K562 (cell line): ENCODE data around the gene CAPN12. TPM values are rescaled to one million over a fixed set of nuclear protein-coding genes. Genes with fewer than 3 reads are reported as not detected.

Source experiments
- ATAC-seq: fragments of 200-7000 bp; cut with Tn5 transposase; 3 replicates; pipeline ENCODE4 v1.9.1; 2020; ENCODE audit warnings: moderate library complexity
- BruUV-seq: library from RNA; stranded (reverse); fragments of 400-500 nt; replicated peaks from 2 replicates; lab custom pipeline; 2021; lab: Mats Ljungman, UMichigan
- CTCF ChIA-PET: fragments of 300-600 bp; formaldehyde crosslinking; extraction: SDS; loops from one replicate; lab custom pipeline; 2021; ENCODE audit warnings: low intra/inter-chr PET ratio; lab: Yijun Ruan, JAX
- POLR2A ChIA-PET: fragments of 300-600, 350-650 bp; sonication (Branson Sonifier 250); formaldehyde crosslinking; extraction: SDS; loops from one replicate; lab custom pipeline; 2021; ENCODE audit warnings: antibody characterized with exemption, inconsistent platforms; lab: Yijun Ruan, JAX
- DNase-seq, 4 experiments: peaks; one replicate each; pipeline versions ENCODE4 v3.0.0 to v3.0.0-alpha.2; 2011 to 2018; ENCODE audit warnings: low spot score in 3 of 4, mixed read lengths in 3 of 4; ENCODE audit errors: extremely low read depth in 1 of 4
- FAIRE-seq: peaks from 2 replicates; lab custom pipeline; 2011; peaks lifted over from hg19 to GRCh38; lab: Jason Lieb, UNC
- H2AFZ ChIP-seq: 2 replicates; pipeline ENCODE4 v1.6.0; 2011; ENCODE audit warnings: low read depth, low read length, control low read depth, inconsistent platforms
- H3K27ac ChIP-seq: fragments of 200-600 bp; 3 replicates; pipeline ENCODE4 v1.8.0; 2011; ENCODE audit warnings: low read depth, mild to moderate bottlenecking, control low read depth, inconsistent platforms, low read length, moderate library complexity, mixed read lengths; ENCODE audit errors: extremely low read depth
- H3K27me3 ChIP-seq, 2 experiments: fragments of 300-600 bp in 1 of 2; 2 replicates in 1 of 2; 3 replicates in 1 of 2; pipeline versions ENCODE4 v1.6.0 to v1.8.0; 2011; ENCODE audit warnings: inconsistent platforms in 2 of 2, low read length in 2 of 2, mild to moderate bottlenecking in 1 of 2, mixed read lengths in 1 of 2, moderate library complexity in 1 of 2; ENCODE audit not compliant: control insufficient read depth in 2 of 2, insufficient read depth in 2 of 2
- H3K36me3 ChIP-seq: fragments of 300-600 bp; 3 replicates; pipeline ENCODE4 v1.8.0; 2011; ENCODE audit warnings: mild to moderate bottlenecking, low read length, inconsistent platforms; ENCODE audit not compliant: control insufficient read depth, insufficient read depth
- H3K4me1 ChIP-seq, 2 experiments: fragments of 200-600 bp in 1 of 2; replicated peaks in 1 of 2; 2 replicates in 1 of 2; 3 replicates in 1 of 2; pipeline versions ENCODE4 v1.5.1 to v1.8.0; 2011; ENCODE audit warnings: inconsistent platforms in 2 of 2, low read length in 2 of 2, mild to moderate bottlenecking in 1 of 2, mixed read lengths in 1 of 2, moderate library complexity in 1 of 2; ENCODE audit not compliant: control insufficient read depth in 2 of 2, insufficient read depth in 2 of 2
- H3K4me2 ChIP-seq: 2 replicates; pipeline ENCODE4 v1.6.1; 2011; ENCODE audit warnings: low read length, control low read depth, inconsistent platforms, mixed read lengths; ENCODE audit not compliant: insufficient read depth
- H3K4me3 ChIP-seq: fragments of 200-600 bp; sonication (generic), shearing (Covaris generic); 2 replicates; pipeline ENCODE4 v1.5.1; 2016; ENCODE audit warnings: control low read depth, inconsistent platforms
- H3K79me2 ChIP-seq: fragments of 200-600 bp; 3 replicates; pipeline ENCODE4 v1.8.0; 2011; ENCODE audit warnings: low read length, inconsistent platforms; ENCODE audit not compliant: control insufficient read depth, insufficient read depth
- H3K9ac ChIP-seq, 2 experiments: 2 replicates each; pipeline versions ENCODE4 v1.6.0 to v1.6.1; 2011; ENCODE audit warnings: low read depth in 2 of 2, low read length in 2 of 2, control low read depth in 1 of 2, inconsistent platforms in 1 of 2, mild to moderate bottlenecking in 1 of 2, mixed read lengths in 1 of 2; ENCODE audit not compliant: insufficient read depth in 1 of 2
- H3K9me1 ChIP-seq: one replicate; pipeline ENCODE4 v1.6.0; 2011; ENCODE audit warnings: inconsistent platforms, mild to moderate bottlenecking, low read length, moderate library complexity; ENCODE audit not compliant: control insufficient read depth, insufficient read depth
- H3K9me3 ChIP-seq: replicated peaks from 2 replicates; pipeline ENCODE4 v1.5.1; 2011; ENCODE audit warnings: low read depth, low read length, inconsistent platforms; ENCODE audit not compliant: control insufficient read depth, insufficient read depth
- H4K20me1 ChIP-seq: replicated peaks from 2 replicates; pipeline ENCODE4 v1.6.1; 2011; ENCODE audit warnings: low read length, inconsistent platforms, mixed read lengths; ENCODE audit not compliant: control insufficient read depth, insufficient read depth
- ARID1B ChIP-seq: fragments of 450-650 bp; IDR thresholded peaks from 2 replicates; pipeline ENCODE4 v1.6.1; 2016; ENCODE audit warnings: antibody characterized with exemption, mild to moderate bottlenecking, inconsistent platforms
- BHLHE40 ChIP-seq: IDR thresholded peaks from 2 replicates; pipeline ENCODE4 v1.6.1; 2011; ENCODE audit warnings: low read length, improper control_type of control experiment
- BMI1 ChIP-seq: fragments of 150-350 bp; IDR thresholded peaks from 2 replicates; pipeline ENCODE4 v1.6.1; 2014; ENCODE audit warnings: low read length
- CHD2 ChIP-seq: IDR thresholded peaks from 2 replicates; pipeline ENCODE4 v1.6.1; 2011; ENCODE audit warnings: low read depth, low read length
- DLX4 ChIP-seq: fragments of 250-450 bp; sonication (Bioruptor Pico); IDR thresholded peaks from 2 replicates; pipeline ENCODE4 v1.6.1; 2021; ENCODE audit warnings: mild to moderate bottlenecking
- E2F4 ChIP-seq: sonication (generic); formaldehyde crosslinking; IDR thresholded peaks from 2 replicates; pipeline ENCODE4 v1.8.0; 2022; ENCODE audit warnings: mild to moderate bottlenecking, low read depth, missing genetic modification reagents
- RBM34 ChIP-seq: fragments of 200-400 bp; formaldehyde crosslinking; IDR thresholded peaks from 2 replicates; pipeline ENCODE4 v1.6.1; 2018; ENCODE audit warnings: low read length, borderline replicate concordance; ENCODE audit not compliant: insufficient read depth
- TAF7 ChIP-seq: fragments of 450-650 bp; IDR thresholded peaks from 2 replicates; pipeline ENCODE4 v1.6.1; 2016; ENCODE audit warnings: missing genetic modification characterization, missing compliant biosample characterization
- TCF7 ChIP-seq: sonication (generic); IDR thresholded peaks from 2 replicates; pipeline ENCODE4 v1.6.1; 2016; ENCODE audit warnings: antibody characterized with exemption, borderline replicate concordance
- ZBTB43 ChIP-seq: sonication (generic); formaldehyde crosslinking; IDR thresholded peaks from 2 replicates; pipeline ENCODE4 v1.8.0; 2023; ENCODE audit warnings: mild to moderate bottlenecking, missing genetic modification reagents
- ZNF124 ChIP-seq: sonication (generic); formaldehyde crosslinking; IDR thresholded peaks from 2 replicates; pipeline ENCODE4 v1.8.1; 2022; ENCODE audit warnings: missing genetic modification reagents
- ZNF324 ChIP-seq: fragments of 250-450 bp; sonication (Bioruptor Pico); IDR thresholded peaks from 2 replicates; pipeline ENCODE4 v1.4.0; 2020; ENCODE audit warnings: mild to moderate bottlenecking
- ZNF592 ChIP-seq: fragments of 450-650 bp; IDR thresholded peaks from 2 replicates; pipeline ENCODE4 v1.6.1; 2017; ENCODE audit warnings: antibody characterized with exemption, mild to moderate bottlenecking
- WGBS: fragments of 100-300 bp; shearing (Covaris generic); methylation state at CpG from one replicate; pipeline ENCODE4 v1.1.6; 2016; ENCODE audit warnings: low coverage, mixed read lengths; ENCODE audit not compliant: insufficient coverage; ENCODE audit errors: missing lambda C conversion rate; 5-methylcytosine and 5-hydroxymethylcytosine counted together
- in situ Hi-C: fragments of 300-500 bp; cut with MboI; formaldehyde crosslinking; loops from 4 replicates; pipeline ENCODE4 v1.15.0; 2018; ENCODE audit warnings: inconsistent platforms, mixed read lengths
- intact Hi-C: fragments of 100-400 bp; cut with micrococcal nuclease; formaldehyde crosslinking; loops from 2 replicates; pipeline ENCODE4 v1.14.2; 2022
- polyA plus RNA-seq, 8 experiments: library from polyadenylated mRNA; depleted of rRNA in 4 of 8; stranded (reverse) in 5 of 8; unstranded in 3 of 8; fragments of >200 nt; fragmentation: Nextera tagmentation in 2 of 8; fragmentation: Illumina TruSeq in 1 of 8; extraction: Ambion mirVana in 2 of 8; extraction: Trizol in 1 of 8; gene quantifications; 2 replicates each; pipeline versions ENCODE4 v1.2.1 to v1.2.3, GENCODE V29; 2011 to 2014; ENCODE audit warnings: inconsistent platforms in 1 of 8, missing spikeins in 1 of 8
- total RNA-seq, 7 experiments: library from RNA; depleted of rRNA in 6 of 7; stranded (reverse); fragments of >200 nt in 6 of 7; fragmentation: Illumina TruSeq in 2 of 7; extraction: Trizol in 2 of 7; gene quantifications; 2 replicates each; pipeline versions ENCODE4 v1.2.1 to v1.2.3, GENCODE V29; 2011 to 2021; ENCODE audit warnings: low replicate concordance in 1 of 7

Gene CAPN12
- total and polyA plus RNA-seq, 9 of the 15 experiments (the other 6 are each of a cell fraction or from before 2014, with no cell fraction given), result 0.83 to 7.0 (median 1.6) TPM

GRCh38 chr19:38701455-38702063, 42.7 kb downstream of the CAPN12 start (continued):
- TF ChIP-seq E2F4 (CRISPR knock-in tag), result no peak
- no peak for TF ChIP-seq BMI1
- TF ChIP-seq TAF7 (tag), result no peak
- no peak for TF ChIP-seq RBM34
- no peak for TF ChIP-seq ZNF324
- TF ChIP-seq BHLHE40, result no peak
- TF ChIP-seq DLX4 (CRISPR knock-in tag), result no peak

GRCh38 chr19:38700902-38701454, 43.3 kb downstream of the CAPN12 start:
- H3K4me1 ChIP-seq, result peaks cover 0 to 18% of the 10 kb centered on the region in 2 experiments; a peak in 2 of 5 replicates
- no peak overlapping the region for H2AFZ ChIP-seq
- H3K4me2 ChIP-seq, result no peak overlapping the region
- CTCF ChIA-PET, result no interaction called here
- POLR2A ChIA-PET, result interaction anchor here (1.9 kb wide), 1 partner anchor 10 kb away, joined by 5 read pairs; no protein-coding TSS in a partner anchor
- peaks cover 41% of the 10 kb centered on the region for H3K79me2 ChIP-seq
- in situ Hi-C loops, result no loop called here
- H3K9me3 ChIP-seq, result no peaks in the 10 kb centered on the region
- H3K27ac ChIP-seq, result no peak overlapping the region
- H3K4me3 ChIP-seq, result no peak overlapping the region
- H3K36me3 ChIP-seq, result peaks cover 93% of the 10 kb centered on the region; the same call in 2 of the 3 replicates
- ATAC-seq (no peak), DNase-seq (no peak), FAIRE-seq (no peak)
- H3K27me3 ChIP-seq, result no peaks in the 10 kb centered on the region
- intact Hi-C loops, result no loop called here
- no peak overlapping the region for H3K9ac ChIP-seq
- H4K20me1 ChIP-seq, result peaks cover 13% of the 10 kb centered on the region; the same call in 1 of the 2 replicates
- TSS peak; percentile 29 for BruUV-seq
- peaks cover 6% of the 10 kb centered on the region for H3K9me1 ChIP-seq
- WGBS, result 92% methylated on average over 16 of the region's 18 CpGs
- TF ChIP-seq ARID1B (no peak), RBM34 (no peak), TCF7 (no peak), ZBTB43 (CRISPR knock-in tag) (no peak), ZNF592 (no peak), ZNF124 (CRISPR knock-in tag) (no peak), CHD2 (no peak)
